PC-9 (cell line): ENCODE results near the gene NME9. TPM values are rescaled to one million over a fixed set of nuclear protein-coding genes. Genes with fewer than 3 reads are reported as not detected.
A peak's percentile ranks its signal among the peaks of the same experiment; 100 is the strongest.

Experiments used
- BruUV-seq: library from RNA; stranded (reverse); fragments of 400-500 nt; replicated peaks from 2 replicates; lab custom pipeline; 2021; lab: Mats Ljungman, UMichigan
- CTCF ChIA-PET: fragments of 300-600 bp; sonication (Branson Sonifier 250); formaldehyde crosslinking; loops from one replicate; lab custom pipeline; 2022; ENCODE audit warnings: antibody characterized with exemption; lab: Charles Lee
- POLR2A ChIA-PET: fragments of 300-600 bp; sonication (Branson Sonifier 250); formaldehyde crosslinking; loops from one replicate; lab custom pipeline; 2022; ENCODE audit warnings: antibody characterized with exemption; ENCODE audit not compliant: unreplicated experiment; lab: Charles Lee
- DNase-seq, 2 experiments: peaks; one replicate each; pipeline versions ENCODE4 v3.0.0 to v3.0.0-alpha.2; 2015 to 2022; ENCODE audit warnings: mixed read lengths in 1 of 2
- H2AFZ ChIP-seq: fragments of 200-600 bp; sonication (generic); 2 replicates; pipeline ENCODE4 v1.8.1; 2017; ENCODE audit warnings: antibody characterized with exemption
- H3F3A ChIP-seq: fragments of 200-600 bp; sonication (generic); 2 replicates; pipeline ENCODE4 v1.8.1; 2017; ENCODE audit warnings: antibody characterized with exemption, mild to moderate bottlenecking, low read depth; ENCODE audit not compliant: insufficient read depth
- H3K27ac ChIP-seq: fragments of 200-600 bp; sonication (generic); 2 replicates; pipeline ENCODE4 v1.6.1; 2016; ENCODE audit warnings: mixed run types
- H3K27me3 ChIP-seq: fragments of 200-600 bp; sonication (generic); 2 replicates; pipeline ENCODE4 v1.6.1; 2016; ENCODE audit warnings: low read depth, mixed run types; ENCODE audit not compliant: insufficient read depth
- H3K36me3 ChIP-seq: fragments of 200-600 bp; sonication (generic); 2 replicates; pipeline ENCODE4 v1.6.1; 2016; ENCODE audit warnings: low read depth, mixed run types
- H3K4me1 ChIP-seq: fragments of 200-600 bp; sonication (generic); replicated peaks from 2 replicates; pipeline ENCODE4 v1.6.1; 2016; ENCODE audit warnings: mixed run types; ENCODE audit not compliant: insufficient read depth
- H3K4me2 ChIP-seq: fragments of 200-600 bp; sonication (generic); 2 replicates; pipeline ENCODE4 v1.6.1; 2017; ENCODE audit warnings: mixed run types
- H3K4me3 ChIP-seq: fragments of 200-600 bp; sonication (generic); 2 replicates; pipeline ENCODE4 v1.6.1; 2016; ENCODE audit warnings: mixed run types
- H3K79me2 ChIP-seq: fragments of 200-600 bp; sonication (generic); 2 replicates; pipeline ENCODE4 v1.6.1; 2017; ENCODE audit warnings: low read depth, mixed run types
- H3K9me2 ChIP-seq: fragments of 200-600 bp; sonication (generic); 2 replicates; pipeline ENCODE4 v1.8.1; 2017; ENCODE audit warnings: mild to moderate bottlenecking; ENCODE audit not compliant: insufficient read depth
- H3K9me3 ChIP-seq: fragments of 200-600 bp; sonication (generic); 2 replicates; pipeline ENCODE4 v1.8.1; 2016; ENCODE audit warnings: low read depth; ENCODE audit not compliant: insufficient read depth
- H4K20me1 ChIP-seq: fragments of 200-600 bp; sonication (generic); 2 replicates; pipeline ENCODE4 v1.8.1; 2017; ENCODE audit not compliant: insufficient read depth
- CTCF ChIP-seq: fragments of 200-600 bp; sonication (generic); conservative IDR thresholded peaks from 2 replicates; pipeline ENCODE4 v1.6.1; 2017; ENCODE audit warnings: mixed run types, antibody characterized with exemption, mild to moderate bottlenecking, moderate library complexity
- EZH2 ChIP-seq: fragments of 200-600 bp; sonication (generic); IDR thresholded peaks from 2 replicates; pipeline ENCODE4 v1.8.0; 2017; ENCODE audit warnings: antibody characterized with exemption, low read depth
- intact Hi-C: fragments of 100-400 bp; cut with micrococcal nuclease; formaldehyde crosslinking; loops from one replicate; pipeline ENCODE4 v1.10.0; 2022; ENCODE audit not compliant: unreplicated experiment
- total RNA-seq: library from RNA; stranded (reverse); gene quantifications from 2 replicates; pipeline ENCODE4 v1.2.3, GENCODE V29; 2021

The NME9 gene
- total RNA-seq, 1 experiment from 2014 or later: not detected

DNA sequence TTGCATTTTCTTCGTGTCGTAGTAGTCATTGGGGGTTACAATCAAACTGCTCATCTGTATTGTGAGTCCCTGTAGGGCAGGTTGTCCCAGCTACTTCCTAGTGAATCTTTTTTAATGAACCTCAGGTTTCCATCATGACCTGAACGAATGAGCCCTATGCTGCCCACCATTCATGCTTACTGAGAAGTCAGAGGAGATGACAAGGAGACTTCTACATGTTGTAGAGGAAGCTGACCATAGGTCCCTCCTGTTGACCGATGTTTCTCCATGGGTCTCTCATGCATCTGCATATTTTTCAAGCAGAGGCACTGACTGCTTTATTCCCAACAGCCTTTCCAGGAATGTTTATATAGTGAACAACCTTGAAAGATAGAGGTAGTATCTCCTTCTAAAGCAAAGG, 5.0 kb upstream of the NME9 start:
- Histone ChIP-seq H3K27ac (no peak overlapping the region), H3K36me3 (no peaks in the 10 kb centered on the region), H3K9me2 (no peaks in the 10 kb centered on the region), H3K79me2 (no peaks in the 10 kb centered on the region), H3F3A (peaks cover 10% of the 10 kb centered on the region; the same call in 1 of the 2 replicates), H3K9me3 (no peaks in the 10 kb centered on the region), H3K27me3 (peaks cover 7% of the 10 kb centered on the region), H3K4me1 (no peaks in the 10 kb centered on the region), H4K20me1 (no peaks in the 10 kb centered on the region), H3K4me3 (no peak overlapping the region), H2AFZ (no peak overlapping the region), H3K4me2 (no peak overlapping the region)
- intact Hi-C loops: loop anchor here (10.0 kb wide), 2 partner anchors 350 to 980 kb away; no protein-coding TSS in a partner anchor
- TF ChIP-seq CTCF (no peak), EZH2 (no peak)
- BruUV-seq: no TSS peak
- DNase-seq: no peak
- ChIA-PET CTCF (no interaction called here), POLR2A (no interaction called here)

DNA sequence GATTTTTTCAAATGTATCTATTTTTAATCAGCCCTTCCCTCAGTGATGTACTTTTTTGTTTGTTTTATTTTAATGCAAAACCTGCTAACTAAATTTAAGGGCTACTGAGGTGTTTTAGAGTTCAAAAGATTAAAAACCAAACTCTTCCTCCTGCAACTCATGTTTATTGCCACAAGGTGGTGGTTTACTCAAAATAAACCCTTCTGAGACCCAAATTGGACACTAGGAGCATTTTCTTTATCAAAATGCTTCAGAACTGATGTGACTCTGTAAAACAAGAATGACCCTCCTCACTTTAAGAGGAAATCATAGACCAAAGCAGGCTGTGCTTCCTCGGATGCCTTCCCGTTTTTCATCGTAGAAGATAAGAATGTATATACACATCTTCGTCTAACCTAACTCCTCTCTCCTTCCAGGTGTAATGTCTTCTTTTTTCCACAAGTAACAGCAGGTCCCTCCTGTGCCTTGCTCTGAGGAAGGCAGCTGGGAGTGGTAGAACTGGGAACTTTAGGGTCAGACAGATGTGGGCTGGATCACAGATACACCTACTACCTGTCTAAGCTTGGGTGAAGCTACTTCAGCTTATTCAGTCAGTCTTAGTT, 2.9 kb upstream of the NME9 start:
- intact Hi-C loops: loop anchor here (1.0 to 10.0 kb wide), 4 partner anchors 260 to 982 kb away; no protein-coding TSS in a partner anchor
- no peak overlapping the region for H3K4me2 ChIP-seq
- H3F3A ChIP-seq: peaks cover 10% of the 10 kb centered on the region; the same call in 1 of the 2 replicates
- H2AFZ ChIP-seq: no peak overlapping the region
- H3K4me1 ChIP-seq: peaks cover 7% of the 10 kb centered on the region
- no peak overlapping the region for H3K27ac ChIP-seq
- H4K20me1 ChIP-seq: no peaks in the 10 kb centered on the region
- peaks cover 7% of the 10 kb centered on the region for H3K27me3 ChIP-seq
- no peak for DNase-seq
- CTCF ChIA-PET: interaction anchor here (0.5 to 0.7 kb wide), 2 partner anchors 82 to 115 kb away, joined by 3 to 10 read pairs; no protein-coding TSS in a partner anchor
- H3K79me2 ChIP-seq: no peaks in the 10 kb centered on the region
- TF ChIP-seq CTCF (peak; percentile 80), EZH2 (no peak)
- no TSS peak for BruUV-seq
- POLR2A ChIA-PET: no interaction called here
- H3K4me3 ChIP-seq: no peak overlapping the region
- no peaks in the 10 kb centered on the region for H3K9me3 ChIP-seq
- H3K9me2 ChIP-seq: no peaks in the 10 kb centered on the region
- no peaks in the 10 kb centered on the region for H3K36me3 ChIP-seq

GRCh38 chr3:138331143-138331894, 1.7 kb upstream of the NME9 start:
- POLR2A ChIA-PET: no interaction called here
- Histone ChIP-seq H3K4me2 (no peak overlapping the region), H3K27me3 (peaks cover 7% of the 10 kb centered on the region), H3K4me1 (peaks cover 7% of the 10 kb centered on the region), H3K9me3 (no peaks in the 10 kb centered on the region), H3K27ac (no peak overlapping the region), H4K20me1 (no peaks in the 10 kb centered on the region), H3K36me3 (no peaks in the 10 kb centered on the region), H3F3A (peaks cover 10% of the 10 kb centered on the region; the same call in 1 of the 2 replicates), H3K79me2 (no peaks in the 10 kb centered on the region), H3K4me3 (no peak overlapping the region), H3K9me2 (no peaks in the 10 kb centered on the region), H2AFZ (no peak overlapping the region)
- BruUV-seq: no TSS peak
- TF ChIP-seq EZH2 (no peak), CTCF (no peak)
- DNase-seq: no peak
- CTCF ChIA-PET: interaction anchor here (0.7 to 1.2 kb wide), 2 partner anchors 151 to 585 kb away, joined by 3 to 4 read pairs; no protein-coding TSS in a partner anchor
- intact Hi-C loops: loop anchor here (10.0 kb wide), 2 partner anchors 353 to 983 kb away; no protein-coding TSS in a partner anchor
